Karpas-422 (cell line): ENCODE results near the gene POLN. TPM values are rescaled to one million over a fixed set of nuclear protein-coding genes. Genes with fewer than 3 reads are reported as not detected.

Experiments used
- DNase-seq: peaks from one replicate; pipeline ENCODE4 v3.0.0-alpha.2; 2015
- H2AFZ ChIP-seq: fragments of 200-600 bp; sonication (generic); 2 replicates; pipeline ENCODE4 v1.6.1; 2014; ENCODE audit warnings: antibody characterized with exemption, low read length, mixed read lengths
- H3K27ac ChIP-seq: fragments of 200-600 bp; sonication (generic); 2 replicates; pipeline ENCODE4 v1.5.1; 2014; ENCODE audit warnings: mild to moderate bottlenecking, low read length, moderate library complexity
- H3K27me3 ChIP-seq: fragments of 200-600 bp; sonication (generic); 2 replicates; pipeline ENCODE4 v1.6.1; 2014; ENCODE audit warnings: low read length, mixed read lengths
- H3K36me3 ChIP-seq: fragments of 200-600 bp; sonication (generic); 2 replicates; pipeline ENCODE4 v1.6.1; 2014; ENCODE audit warnings: low read length, mixed read lengths; ENCODE audit not compliant: insufficient read depth
- H3K4me1 ChIP-seq: fragments of 200-600 bp; sonication (generic); 2 replicates; pipeline ENCODE4 v1.6.1; 2014; ENCODE audit warnings: mild to moderate bottlenecking, low read length, mixed read lengths
- H3K4me2 ChIP-seq: fragments of 200-600 bp; sonication (generic); 2 replicates; pipeline ENCODE4 v1.6.1; 2014; ENCODE audit warnings: low read length, low read depth, mild to moderate bottlenecking; ENCODE audit not compliant: poor library complexity, severe bottlenecking
- H3K4me3 ChIP-seq: fragments of 200-600 bp; sonication (generic); 2 replicates; pipeline ENCODE4 v1.5.1; 2014; ENCODE audit warnings: mild to moderate bottlenecking, antibody characterized with exemption, low read length, mixed read lengths
- H3K79me2 ChIP-seq: fragments of 200-600 bp; sonication (generic); 2 replicates; pipeline ENCODE4 v1.6.1; 2014; ENCODE audit warnings: mild to moderate bottlenecking, low read length, mixed read lengths
- H3K9ac ChIP-seq: fragments of 200-600 bp; sonication (generic); 2 replicates; pipeline ENCODE4 v1.6.0; 2014; ENCODE audit warnings: low read length
- H3K9me2 ChIP-seq: fragments of 200-600 bp; sonication (generic), shearing (Covaris generic); replicated peaks from 2 replicates; pipeline ENCODE4 v1.6.0; 2014; ENCODE audit warnings: mild to moderate bottlenecking, low read length, moderate library complexity; ENCODE audit not compliant: insufficient read depth
- H3K9me3 ChIP-seq: fragments of 300-700, 200-600 bp; sonication (generic); 2 replicates; pipeline ENCODE4 v1.6.1; 2014; ENCODE audit warnings: low read length, mixed read lengths
- H4K20me1 ChIP-seq: fragments of 200-600 bp; sonication (generic); 2 replicates; pipeline ENCODE4 v1.6.1; 2014; ENCODE audit warnings: mild to moderate bottlenecking, antibody characterized with exemption, low read length, low read depth; ENCODE audit not compliant: insufficient read depth
- total RNA-seq: library from RNA; depleted of rRNA; stranded (reverse); fragments of >200 nt; shearing (Covaris generic); gene quantifications from 2 replicates; pipeline ENCODE4 v1.2.3, GENCODE V29; 2014; ENCODE audit warnings: low replicate concordance

Gene POLN
- total RNA-seq, 1 experiment from 2014 or later = 4.3 TPM

DNA sequence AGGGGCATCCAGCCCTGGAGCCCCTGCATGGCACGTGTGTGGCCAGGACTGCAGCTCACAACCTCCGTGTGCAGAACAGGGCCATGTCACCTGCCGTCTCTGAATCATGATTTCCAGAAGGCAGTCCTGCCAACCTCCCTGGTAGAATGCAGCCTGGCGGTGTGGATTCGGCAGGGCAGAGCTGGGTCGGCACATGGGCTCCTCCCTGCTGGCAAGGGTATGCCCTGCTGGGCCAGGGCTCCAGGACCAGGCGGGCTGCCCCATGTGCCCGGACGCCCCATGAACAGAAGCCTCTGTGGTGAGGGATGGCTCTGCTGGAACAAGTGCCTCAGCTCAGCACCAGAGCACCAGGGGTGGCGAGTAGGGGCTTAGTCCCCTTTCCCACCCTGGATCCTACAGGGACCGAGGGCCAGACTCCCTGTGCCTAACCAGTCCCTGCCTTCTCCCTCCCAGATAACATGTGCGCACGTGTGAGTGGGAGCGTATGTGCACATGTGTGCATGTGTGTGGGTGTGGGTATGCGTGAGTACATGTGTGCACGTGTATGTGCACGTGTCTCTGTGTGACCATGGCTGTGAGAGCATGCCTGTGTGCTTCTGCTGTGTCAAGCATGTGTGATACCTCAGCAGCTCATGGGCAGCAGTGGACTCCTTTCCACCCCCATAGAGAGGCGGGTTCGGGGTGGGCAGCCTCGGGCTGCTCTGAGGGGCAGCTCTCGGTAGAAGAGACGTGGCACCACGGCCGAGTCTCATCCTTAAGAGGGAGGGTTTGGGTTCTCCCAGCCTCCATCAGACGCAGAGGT lies 30.3 kb upstream of the POLN start:
- no peak overlapping the region for H3K4me2 ChIP-seq
- H3K9me3 ChIP-seq = no peaks in the 10 kb centered on the region
- no peak for DNase-seq
- H3K4me1 ChIP-seq = no peaks in the 10 kb centered on the region
- H3K9me2 ChIP-seq = no peaks in the 10 kb centered on the region
- no peak overlapping the region for H3K27ac ChIP-seq
- H4K20me1 ChIP-seq = no peaks in the 10 kb centered on the region
- no peak overlapping the region for H2AFZ ChIP-seq
- no peaks in the 10 kb centered on the region for H3K36me3 ChIP-seq
- H3K4me3 ChIP-seq = no peak overlapping the region
- no peaks in the 10 kb centered on the region for H3K27me3 ChIP-seq
- no peak overlapping the region for H3K9ac ChIP-seq
- no peaks in the 10 kb centered on the region for H3K79me2 ChIP-seq

DNA sequence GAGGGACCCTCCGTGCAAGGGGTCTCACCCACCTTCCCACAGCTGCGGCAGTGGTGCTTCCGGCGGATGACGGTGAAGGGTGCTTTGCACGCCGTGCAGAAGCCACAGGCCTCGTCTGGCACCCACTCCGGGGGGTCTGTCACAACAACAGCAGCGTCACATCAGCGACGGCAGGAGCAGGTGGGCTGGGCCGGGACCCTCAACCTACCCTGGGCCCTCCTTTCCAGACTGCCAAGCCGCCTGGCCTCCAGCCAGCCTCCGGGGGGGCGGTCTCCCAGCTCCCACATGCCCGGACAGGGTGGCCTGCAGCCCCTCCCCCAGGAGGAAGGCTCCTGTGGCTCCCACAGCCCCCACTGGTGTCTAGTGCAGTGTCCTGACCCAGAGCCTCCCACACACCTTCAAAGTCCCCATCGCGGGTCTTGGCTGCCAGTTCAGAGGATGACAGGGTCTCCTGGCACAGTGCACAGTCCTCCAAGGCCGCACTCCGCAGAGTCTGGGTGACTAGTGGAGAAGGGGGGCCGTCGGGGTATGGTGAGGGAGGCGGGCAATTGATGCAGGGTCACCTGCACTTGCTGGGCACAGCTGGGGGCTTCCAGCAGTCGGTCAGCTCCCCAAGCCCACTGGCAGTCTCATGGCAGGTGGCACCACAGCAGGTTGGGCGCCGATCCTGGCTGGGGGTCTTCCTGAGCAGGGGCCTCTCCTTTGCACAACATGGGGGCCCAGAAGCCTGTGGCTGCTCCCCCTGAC lies 29.5 kb upstream of the POLN start:
- no peak overlapping the region for H3K4me3 ChIP-seq
- DNase-seq = no peak
- H3K79me2 ChIP-seq = no peaks in the 10 kb centered on the region
- H2AFZ ChIP-seq = no peak overlapping the region
- no peaks in the 10 kb centered on the region for H3K9me3 ChIP-seq
- H3K27ac ChIP-seq = no peak overlapping the region
- no peaks in the 10 kb centered on the region for H3K27me3 ChIP-seq
- H3K4me2 ChIP-seq = no peak overlapping the region
- H3K36me3 ChIP-seq = no peaks in the 10 kb centered on the region
- no peaks in the 10 kb centered on the region for H3K9me2 ChIP-seq
- no peak overlapping the region for H3K9ac ChIP-seq
- no peaks in the 10 kb centered on the region for H3K4me1 ChIP-seq
- H4K20me1 ChIP-seq = no peaks in the 10 kb centered on the region

DNA sequence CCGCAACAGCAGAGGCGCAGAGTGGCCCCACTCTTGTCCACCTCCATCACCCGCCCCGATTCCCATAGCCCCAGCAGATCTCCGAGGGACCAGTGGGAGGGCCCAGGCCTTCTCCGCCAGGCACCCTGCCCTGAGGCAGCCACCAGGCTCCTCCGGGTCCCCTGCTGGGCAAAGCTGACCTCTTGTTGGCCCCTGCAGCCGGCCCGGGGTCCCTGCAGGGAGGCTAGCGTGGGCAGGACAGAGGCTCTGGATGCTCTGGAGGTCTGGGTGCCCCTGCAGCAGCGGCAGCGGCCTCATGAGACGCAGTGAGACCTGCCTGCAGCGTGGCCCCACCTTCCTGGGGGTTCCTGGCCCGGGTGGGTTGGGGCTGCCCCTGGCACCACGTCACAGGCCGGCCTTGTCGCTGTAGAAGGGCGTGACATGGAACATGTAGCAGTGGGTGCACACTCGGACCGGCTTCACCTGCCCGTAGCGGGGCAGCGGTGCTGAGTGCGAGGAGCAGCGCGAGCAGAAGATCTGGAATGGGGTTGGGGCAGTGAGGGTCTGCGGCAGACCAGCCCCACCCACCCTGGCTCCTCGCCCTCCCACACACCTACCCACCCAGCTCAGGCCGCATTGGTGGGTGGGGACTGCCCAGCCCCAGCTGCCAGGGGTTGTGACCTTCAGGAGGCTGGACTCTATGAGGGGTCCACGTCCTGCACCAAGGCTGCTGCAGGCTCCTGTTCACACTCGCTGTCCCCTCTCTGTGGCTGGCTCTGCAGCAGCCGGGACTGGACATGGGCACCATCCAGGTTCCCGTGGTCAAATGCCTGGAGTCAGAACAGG lies 28.6 kb upstream of the POLN start:
- H3K36me3 ChIP-seq = no peaks in the 10 kb centered on the region
- H2AFZ ChIP-seq = no peak overlapping the region
- H3K27me3 ChIP-seq = no peaks in the 10 kb centered on the region
- H3K27ac ChIP-seq = no peak overlapping the region
- no peak for DNase-seq
- H4K20me1 ChIP-seq = no peaks in the 10 kb centered on the region
- H3K4me3 ChIP-seq = no peak overlapping the region
- H3K4me2 ChIP-seq = no peak overlapping the region
- no peaks in the 10 kb centered on the region for H3K9me2 ChIP-seq
- H3K4me1 ChIP-seq = no peaks in the 10 kb centered on the region
- no peaks in the 10 kb centered on the region for H3K9me3 ChIP-seq
- H3K79me2 ChIP-seq = no peaks in the 10 kb centered on the region
- no peak overlapping the region for H3K9ac ChIP-seq

DNA sequence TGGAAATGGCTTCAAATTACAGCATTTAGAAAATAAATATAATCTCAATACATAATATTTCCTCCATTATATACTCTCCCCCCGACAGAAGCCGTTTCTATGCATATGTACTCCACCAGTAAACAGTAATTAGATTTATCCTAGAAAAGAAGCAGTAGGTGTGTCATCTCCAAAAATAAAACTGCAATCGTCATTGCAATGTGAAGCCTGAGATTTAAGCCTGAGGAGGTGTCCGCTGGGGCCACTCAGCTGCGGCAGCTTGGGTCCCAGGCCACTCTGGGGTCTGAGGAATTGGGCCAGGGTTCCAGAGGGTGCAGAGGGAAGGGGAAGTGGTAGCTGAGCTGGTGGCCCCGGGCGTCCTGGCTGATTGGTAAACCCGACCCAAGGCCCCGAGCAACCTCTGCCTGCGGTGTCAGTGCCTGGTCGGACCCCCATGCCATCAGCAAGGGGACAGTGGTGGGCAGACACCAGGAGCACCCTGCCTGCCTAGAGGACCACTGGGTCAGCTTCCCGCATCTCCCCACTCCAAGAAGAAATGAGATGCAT lies 27.8 kb upstream of the POLN start:
- Histone ChIP-seq H4K20me1 (no peaks in the 10 kb centered on the region), H3K27ac (no peak overlapping the region), H3K4me3 (no peak overlapping the region), H3K4me1 (no peaks in the 10 kb centered on the region; the same call in 1 of the 2 replicates), H2AFZ (no peak overlapping the region), H3K9me3 (no peaks in the 10 kb centered on the region), H3K9me2 (no peaks in the 10 kb centered on the region), H3K9ac (no peak overlapping the region), H3K27me3 (no peaks in the 10 kb centered on the region), H3K4me2 (no peak overlapping the region), H3K36me3 (no peaks in the 10 kb centered on the region), H3K79me2 (no peaks in the 10 kb centered on the region)
- DNase-seq = no peak

DNA sequence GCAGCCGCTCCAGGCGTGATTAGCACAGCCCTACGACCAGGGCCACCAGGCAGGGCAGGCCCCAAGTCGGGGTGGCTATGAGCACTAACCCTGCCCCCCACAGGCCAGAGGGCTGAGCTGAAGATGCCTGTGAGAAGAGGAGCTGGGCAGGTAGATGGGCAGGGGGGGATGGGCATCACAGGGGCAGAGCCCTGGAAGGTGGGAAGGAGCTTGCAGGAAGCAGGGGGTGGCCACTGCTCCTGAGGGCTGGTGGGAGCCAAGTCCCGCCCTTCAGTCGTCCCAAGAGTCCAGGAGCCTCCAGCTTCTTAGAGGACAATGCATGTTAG lies 27.2 kb upstream of the POLN start:
- Histone ChIP-seq H3K27me3 (no peaks in the 10 kb centered on the region), H3K9ac (no peak overlapping the region), H3K9me3 (no peaks in the 10 kb centered on the region), H4K20me1 (no peaks in the 10 kb centered on the region), H3K36me3 (no peaks in the 10 kb centered on the region), H3K4me3 (no peak overlapping the region), H3K27ac (no peak overlapping the region), H2AFZ (no peak overlapping the region), H3K4me2 (no peak overlapping the region), H3K4me1 (peaks cover 5% of the 10 kb centered on the region), H3K79me2 (no peaks in the 10 kb centered on the region), H3K9me2 (no peaks in the 10 kb centered on the region)
- no peak for DNase-seq

DNA sequence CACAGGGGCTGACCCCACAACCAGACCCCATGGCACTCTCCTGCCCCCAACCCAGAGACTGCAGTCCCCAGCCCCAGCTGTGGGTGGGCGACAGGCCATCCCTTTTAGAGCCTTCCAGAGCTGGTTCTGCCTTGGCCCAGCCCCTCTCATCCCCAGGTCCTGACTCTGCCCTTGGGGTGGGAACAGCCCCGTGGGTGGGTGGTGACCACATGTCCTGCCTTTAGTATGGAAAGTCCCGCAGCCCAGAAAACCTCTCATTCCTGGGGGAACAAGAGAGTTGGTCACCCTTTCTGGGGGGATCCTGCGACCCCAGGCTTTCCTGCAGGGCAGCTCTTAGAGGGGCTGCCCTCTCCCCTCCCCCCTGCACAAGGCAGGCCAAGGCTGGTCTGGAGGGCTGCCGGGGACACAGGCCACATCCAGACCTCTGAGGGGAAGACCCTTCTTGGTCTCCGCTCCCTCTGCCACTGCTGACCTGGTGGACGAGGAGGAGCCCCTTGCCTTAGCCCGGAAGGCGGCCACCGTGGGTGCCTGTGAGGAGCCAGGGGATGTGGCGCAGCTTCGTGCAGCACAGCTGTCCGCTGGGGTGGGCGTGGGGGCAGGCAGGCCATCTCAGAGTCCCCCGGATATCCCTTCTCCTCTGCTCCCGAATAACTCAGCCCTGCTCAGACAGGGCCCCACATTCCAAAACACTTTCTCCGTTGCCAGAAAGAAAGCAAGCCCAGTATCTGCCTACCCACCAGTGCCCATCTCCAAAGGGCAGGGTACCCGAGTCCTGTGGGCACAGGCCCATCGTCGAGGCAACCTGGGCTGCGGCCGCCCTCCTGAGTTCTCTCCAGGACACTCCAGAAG lies 26.7 kb upstream of the POLN start:
- Histone ChIP-seq H3K27me3 (no peaks in the 10 kb centered on the region), H3K4me1 (peaks cover 11% of the 10 kb centered on the region), H3K79me2 (no peaks in the 10 kb centered on the region), H3K4me3 (no peak overlapping the region), H3K27ac (no peak overlapping the region), H3K4me2 (no peak overlapping the region), H2AFZ (no peak overlapping the region), H3K36me3 (no peaks in the 10 kb centered on the region), H3K9ac (no peak overlapping the region), H4K20me1 (no peaks in the 10 kb centered on the region), H3K9me2 (no peaks in the 10 kb centered on the region), H3K9me3 (no peaks in the 10 kb centered on the region)
- DNase-seq = no peak

DNA sequence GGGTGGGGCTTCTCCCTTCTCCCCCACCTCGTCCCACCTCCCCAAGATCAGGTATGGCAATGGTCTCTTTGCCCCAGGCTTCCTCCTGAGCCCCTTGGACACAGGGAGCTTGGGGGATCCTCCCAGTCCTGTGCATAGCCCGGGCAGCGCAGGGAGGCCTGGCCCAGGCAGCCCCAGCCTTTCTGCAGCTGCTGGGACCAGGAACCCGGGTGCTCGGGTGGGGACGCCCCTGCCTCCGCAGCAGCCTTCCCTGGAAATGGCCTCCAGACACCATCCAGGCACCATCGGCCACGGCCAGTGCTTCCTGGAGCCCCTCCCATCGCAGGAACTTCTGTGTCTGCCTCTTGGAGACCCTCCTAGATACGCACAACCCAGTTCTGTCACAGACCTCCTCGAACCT lies 25.9 kb upstream of the POLN start:
- no peak overlapping the region for H3K4me2 ChIP-seq
- no peak overlapping the region for H3K27ac ChIP-seq
- peaks cover 18% of the 10 kb centered on the region for H3K4me1 ChIP-seq
- H3K4me3 ChIP-seq = no peak overlapping the region
- no peak overlapping the region for H3K9ac ChIP-seq
- H3K36me3 ChIP-seq = no peaks in the 10 kb centered on the region
- no peaks in the 10 kb centered on the region for H3K9me3 ChIP-seq
- H4K20me1 ChIP-seq = no peaks in the 10 kb centered on the region
- H3K27me3 ChIP-seq = no peaks in the 10 kb centered on the region
- no peak overlapping the region for H2AFZ ChIP-seq
- no peaks in the 10 kb centered on the region for H3K9me2 ChIP-seq
- H3K79me2 ChIP-seq = no peaks in the 10 kb centered on the region
- DNase-seq = no peak
